K562 (cell line): Measurements from ENCODE around the gene IBTK. TPM values are rescaled to one million over a fixed set of nuclear protein-coding genes. Genes with fewer than 3 reads are reported as not detected.
A peak's percentile ranks its signal among the peaks of the same experiment; 100 is the strongest.

Experiments
- ARID2 ChIP-seq: fragments of 450-650 bp; IDR thresholded peaks from 2 replicates; pipeline ENCODE4 v1.6.1; 2017; ENCODE audit warnings: antibody characterized with exemption, mild to moderate bottlenecking
- CBFA2T2 ChIP-seq: fragments of 450-650 bp; conservative IDR thresholded peaks from 2 replicates; pipeline ENCODE4 v1.6.1; 2017; ENCODE audit warnings: mild to moderate bottlenecking
- CCAR2 ChIP-seq: fragments of 200-400 bp; formaldehyde crosslinking; IDR thresholded peaks from 2 replicates; pipeline ENCODE4 v1.6.1; 2017; ENCODE audit warnings: mild to moderate bottlenecking, low read depth, low read length
- CHD4 ChIP-seq: fragments of 200-600 bp; sonication (generic); IDR thresholded peaks from 3 replicates; pipeline ENCODE4 v1.6.1; 2012; ENCODE audit warnings: low read depth, mild to moderate bottlenecking, mixed read lengths, low read length, inconsistent platforms; ENCODE audit not compliant: insufficient read depth, insufficient replicate concordance, poor library complexity, severe bottlenecking
- E2F1 ChIP-seq: sonication (generic); formaldehyde crosslinking; IDR thresholded peaks from 2 replicates; pipeline ENCODE4 v1.8.1; 2023; ENCODE audit warnings: mild to moderate bottlenecking, missing genetic modification reagents, moderate library complexity
- E2F5 ChIP-seq: sonication (generic); formaldehyde crosslinking; IDR thresholded peaks from 2 replicates; pipeline ENCODE4 v1.8.0; 2022; ENCODE audit warnings: mild to moderate bottlenecking, missing genetic modification reagents
- ELF1 ChIP-seq: fragments of 200-800 bp; sonication (Bioruptor generic); IDR thresholded peaks from 2 replicates; pipeline ENCODE4 v1.6.1; 2016; ENCODE audit warnings: missing genetic modification characterization, missing compliant biosample characterization
- ESRRB ChIP-seq: fragments of 250-450 bp; sonication (Bioruptor Pico); IDR thresholded peaks from 2 replicates; pipeline ENCODE4 v1.5.0; 2020; ENCODE audit warnings: mild to moderate bottlenecking, moderate library complexity, borderline replicate concordance
- LEF1 ChIP-seq: fragments of 450-650 bp; IDR thresholded peaks from 2 replicates; pipeline ENCODE4 v1.6.1; 2016; ENCODE audit warnings: mild to moderate bottlenecking
- MECOM ChIP-seq: fragments of 250-450 bp; sonication (Bioruptor Pico); IDR thresholded peaks from 2 replicates; pipeline ENCODE4 v1.8.0; 2022; ENCODE audit warnings: inconsistent platforms
- NBN ChIP-seq: fragments of 450-650 bp; IDR thresholded peaks from 2 replicates; pipeline ENCODE4 v1.6.1; 2016; ENCODE audit warnings: low read depth, mild to moderate bottlenecking
- NCOR1 ChIP-seq: fragments of 450-650 bp; IDR thresholded peaks from 2 replicates; pipeline ENCODE4 v1.6.1; 2016; ENCODE audit warnings: mild to moderate bottlenecking, moderate library complexity
- PHB2 ChIP-seq: fragments of 450-650 bp; IDR thresholded peaks from 2 replicates; pipeline ENCODE4 v1.6.1; 2017; ENCODE audit warnings: low read depth
- PHF8 ChIP-seq: fragments of 200-600 bp; sonication (generic); IDR thresholded peaks from 2 replicates; pipeline ENCODE4 v1.6.1; 2012; ENCODE audit warnings: mixed run types, mild to moderate bottlenecking, inconsistent platforms, low read length, moderate library complexity, borderline replicate concordance
- PRPF4 ChIP-seq: fragments of 200-400 bp; formaldehyde crosslinking; IDR thresholded peaks from one replicate; pipeline ENCODE4 v1.6.1; 2017; ENCODE audit warnings: low read length, low read depth, mild to moderate bottlenecking; ENCODE audit not compliant: insufficient read depth, poor library complexity, severe bottlenecking
- SMAD3 ChIP-seq: fragments of 450-650 bp; formaldehyde crosslinking; conservative IDR thresholded peaks from 2 replicates; pipeline ENCODE4 v1.4.0; 2020; ENCODE audit warnings: mild to moderate bottlenecking
- TSHZ1 ChIP-seq: fragments of 250-450 bp; sonication (Bioruptor Pico); IDR thresholded peaks from 2 replicates; pipeline ENCODE4 v1.4.0; 2020; ENCODE audit warnings: mild to moderate bottlenecking, moderate library complexity
- USF2 ChIP-seq: sonication (generic); formaldehyde crosslinking; IDR thresholded peaks from 2 replicates; pipeline ENCODE4 v1.5.0; 2020; ENCODE audit warnings: missing genetic modification reagents
- WHSC1 ChIP-seq: IDR thresholded peaks from one replicate; pipeline ENCODE4 v1.6.1; 2012; ENCODE audit warnings: low read length, control low read depth, inconsistent platforms
- ZNF133 ChIP-seq: fragments of 250-450 bp; sonication (Bioruptor Pico); IDR thresholded peaks from 2 replicates; pipeline ENCODE4 v1.4.0; 2020; ENCODE audit warnings: mild to moderate bottlenecking
- ZNF146 ChIP-seq: IDR thresholded peaks from one replicate; pipeline ENCODE4 v1.6.1; 2018; ENCODE audit warnings: missing compliant biosample characterization; ENCODE audit not compliant: unreplicated experiment
- ZNF184 ChIP-seq: sonication (generic); formaldehyde crosslinking; IDR thresholded peaks from 2 replicates; pipeline ENCODE4 v1.5.0; 2020; ENCODE audit warnings: missing genetic modification reagents
- ZNF408 ChIP-seq: fragments of 250-450 bp; sonication (Bioruptor Pico); IDR thresholded peaks from 2 replicates; pipeline ENCODE4 v1.4.0; 2020; ENCODE audit warnings: low read depth, mild to moderate bottlenecking, moderate library complexity
- ZNF444 ChIP-seq: fragments of 250-450 bp; sonication (Bioruptor Pico); IDR thresholded peaks from 2 replicates; pipeline ENCODE4 v1.4.0; 2020; ENCODE audit warnings: mild to moderate bottlenecking, moderate library complexity
- ZNF699 ChIP-seq: fragments of 250-450 bp; sonication (Bioruptor Pico); IDR thresholded peaks from 2 replicates; pipeline ENCODE4 v1.8.0; 2021; ENCODE audit warnings: mild to moderate bottlenecking, moderate library complexity; ENCODE audit not compliant: insufficient replicate concordance
- ZNF780A ChIP-seq: fragments of 250-450 bp; sonication (Bioruptor Pico); IDR thresholded peaks from 2 replicates; pipeline ENCODE4 v1.5.0; 2021; ENCODE audit warnings: mild to moderate bottlenecking
- polyA plus RNA-seq, 8 experiments: library from polyadenylated mRNA; depleted of rRNA in 4 of 8; stranded (reverse) in 5 of 8; unstranded in 3 of 8; fragments of >200 nt; fragmentation: Nextera tagmentation in 2 of 8; fragmentation: Illumina TruSeq in 1 of 8; extraction: Ambion mirVana in 2 of 8; extraction: Trizol in 1 of 8; gene quantifications; 2 replicates each; pipeline versions ENCODE4 v1.2.1 to v1.2.3, GENCODE V29; 2011 to 2014; ENCODE audit warnings: inconsistent platforms in 1 of 8, missing spikeins in 1 of 8
- total RNA-seq, 7 experiments: library from RNA; depleted of rRNA in 6 of 7; stranded (reverse); fragments of >200 nt in 6 of 7; fragmentation: Illumina TruSeq in 2 of 7; extraction: Trizol in 2 of 7; gene quantifications; 2 replicates each; pipeline versions ENCODE4 v1.2.1 to v1.2.3, GENCODE V29; 2011 to 2021; ENCODE audit warnings: low replicate concordance in 1 of 7

Gene IBTK
- total and polyA plus RNA-seq, 9 of the 15 experiments (the other 6 are each of a cell fraction or from before 2014, with no cell fraction given) = 13.2 to 36.4 (median 21.8) TPM

- TF ChIP-seq E2F1 (CRISPR knock-in tag) = no peak
- no peak for TF ChIP-seq USF2
- no peak for TF ChIP-seq ZNF444 (CRISPR knock-in tag)
- no peak for TF ChIP-seq PHB2
- no peak for TF ChIP-seq E2F5 (CRISPR knock-in tag)
- TF ChIP-seq WHSC1 = no peak
- TF ChIP-seq PRPF4 = no peak
- no peak for TF ChIP-seq TSHZ1 (CRISPR knock-in tag)
- TF ChIP-seq ZNF184 (CRISPR knock-in tag) = no peak
- no peak for TF ChIP-seq SMAD3 (CRISPR knock-in tag)
- peak; percentile 80; the same call in 1 of the 2 replicates for TF ChIP-seq NBN
- TF ChIP-seq ZNF699 (CRISPR knock-in tag) = no peak
- no peak for TF ChIP-seq ESRRB (CRISPR knock-in tag)
- TF ChIP-seq LEF1 = peak; percentile 97
- no peak for TF ChIP-seq ZNF146 (CRISPR knock-in tag)
- TF ChIP-seq MECOM = no peak
- TF ChIP-seq CCAR2 = no peak
- TF ChIP-seq ELF1 (tag) = no peak
- no peak for TF ChIP-seq CHD4
- TF ChIP-seq ZNF408 (CRISPR knock-in tag) = no peak
- TF ChIP-seq PHF8 = no peak
- no peak for TF ChIP-seq ARID2
- TF ChIP-seq ZNF780A = no peak
- TF ChIP-seq ZNF133 = no peak
- TF ChIP-seq CBFA2T2 = peak; percentile 88
- TF ChIP-seq NCOR1 = peak; percentile 96
These were observed 41.6 kb downstream of the IBTK start (continued) for GRCh38 chr6:82205930-82206392.
